ENCODE results near the gene FLNB. TPM values are rescaled to one million over a fixed set of nuclear protein-coding genes. Genes with fewer than 3 reads are reported as not detected.

FLNB gene
- total and polyA plus RNA-seq, 2 experiments from 2014 or later = 69.4 to 172 TPM

DNA sequence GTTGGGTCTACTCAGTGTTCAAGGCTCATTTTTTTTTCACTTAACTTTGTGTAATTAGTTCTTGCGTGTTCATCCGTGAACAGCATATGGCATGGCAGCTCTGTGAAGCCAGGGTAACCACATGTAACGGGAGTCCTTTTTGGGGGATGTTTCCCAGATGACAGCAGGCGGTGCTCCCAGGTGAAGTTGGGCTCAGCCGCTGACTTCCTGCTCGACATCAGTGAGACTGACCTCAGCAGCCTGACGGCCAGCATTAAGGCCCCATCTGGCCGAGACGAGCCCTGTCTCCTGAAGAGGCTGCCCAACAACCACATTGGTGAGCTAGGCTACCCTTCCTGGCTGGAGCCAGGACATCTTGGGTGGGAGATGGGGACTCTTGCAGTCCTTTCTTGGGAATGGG lies 139.8 kb downstream of the FLNB start:
- no peaks in the 10 kb centered on the region for H3K79me2 ChIP-seq
- no peaks in the 10 kb centered on the region for H3K27me3 ChIP-seq
- no peaks in the 10 kb centered on the region for H3K9me2 ChIP-seq (replicated peaks; ENCODE audit: insufficient read depth)
- H3K36me3 ChIP-seq (replicated peaks; ENCODE audit: insufficient read depth, low read depth) = peaks cover 4% of the 10 kb centered on the region
- H3K27ac ChIP-seq = no peak overlapping the region
- H3K9me3 ChIP-seq (ENCODE audit: low read depth) = no peaks in the 10 kb centered on the region
- H3K4me2 ChIP-seq = no peak overlapping the region
- no peaks in the 10 kb centered on the region for H3K4me1 ChIP-seq (ENCODE audit: insufficient read depth)
- no peak overlapping the region for H3K4me3 ChIP-seq
- DNase-seq (ENCODE audit: low spot score) = no peak
- 96% methylated on average over 9 of the region's 9 CpGs for WGBS (ENCODE audit: low lambda C conversion rate, missing lambda C conversion rate)
- no peak overlapping the region for H2AFZ ChIP-seq
- TF ChIP-seq, protein P1, sequence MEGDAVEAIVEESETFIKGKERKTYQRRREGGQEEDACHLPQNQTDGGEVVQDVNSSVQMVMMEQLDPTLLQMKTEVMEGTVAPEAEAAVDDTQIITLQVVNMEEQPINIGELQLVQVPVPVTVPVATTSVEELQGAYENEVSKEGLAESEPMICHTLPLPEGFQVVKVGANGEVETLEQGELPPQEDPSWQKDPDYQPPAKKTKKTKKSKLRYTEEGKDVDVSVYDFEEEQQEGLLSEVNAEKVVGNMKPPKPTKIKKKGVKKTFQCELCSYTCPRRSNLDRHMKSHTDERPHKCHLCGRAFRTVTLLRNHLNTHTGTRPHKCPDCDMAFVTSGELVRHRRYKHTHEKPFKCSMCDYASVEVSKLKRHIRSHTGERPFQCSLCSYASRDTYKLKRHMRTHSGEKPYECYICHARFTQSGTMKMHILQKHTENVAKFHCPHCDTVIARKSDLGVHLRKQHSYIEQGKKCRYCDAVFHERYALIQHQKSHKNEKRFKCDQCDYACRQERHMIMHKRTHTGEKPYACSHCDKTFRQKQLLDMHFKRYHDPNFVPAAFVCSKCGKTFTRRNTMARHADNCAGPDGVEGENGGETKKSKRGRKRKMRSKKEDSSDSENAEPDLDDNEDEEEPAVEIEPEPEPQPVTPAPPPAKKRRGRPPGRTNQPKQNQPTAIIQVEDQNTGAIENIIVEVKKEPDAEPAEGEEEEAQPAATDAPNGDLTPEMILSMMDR (IDR thresholded peaks at IDR 0.05; ENCODE audit: poor library complexity) = no peak
- TF ChIP-seq EZH2 (IDR thresholded peaks at IDR 0.05; ENCODE audit: borderline replicate concordance) = no peak
- TF ChIP-seq EZH2phosphoT487 (IDR thresholded peaks at IDR 0.05; ENCODE audit: low read depth, severe bottlenecking, unreplicated experiment) = no peak
- H4K20me1 ChIP-seq (ENCODE audit: insufficient read depth, poor library complexity, severe bottlenecking) = no peaks in the 10 kb centered on the region

DNA sequence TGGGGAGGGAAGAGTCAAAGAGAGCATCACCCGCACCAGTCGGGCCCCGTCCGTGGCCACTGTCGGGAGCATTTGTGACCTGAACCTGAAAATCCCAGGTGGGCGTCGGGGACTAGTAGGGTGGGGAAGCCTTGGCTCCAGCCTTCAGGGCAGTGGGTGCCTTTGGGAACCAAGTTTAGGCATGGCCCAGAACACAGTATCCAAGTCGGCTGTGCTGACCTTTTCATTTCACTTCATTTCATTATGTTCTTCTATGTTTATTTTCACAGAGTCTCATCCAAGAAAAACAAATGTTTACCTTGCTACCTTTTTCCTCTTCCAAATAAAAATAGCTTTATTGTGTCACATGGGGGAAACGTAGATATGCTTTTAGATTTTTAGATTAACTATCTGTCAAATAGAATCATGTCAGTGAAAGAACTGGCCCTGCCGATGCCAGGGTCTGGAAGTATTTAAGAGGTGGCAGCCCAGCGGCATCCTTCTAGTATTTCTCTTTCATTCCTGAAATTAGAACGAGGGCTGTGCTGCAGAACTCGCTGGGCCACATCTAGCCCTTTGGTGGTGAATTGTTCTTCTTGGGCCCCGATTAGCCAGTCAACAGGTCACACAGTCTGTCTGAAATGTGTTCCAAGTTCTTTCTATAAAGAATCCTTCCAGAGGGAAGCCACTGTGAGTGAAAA lies 142.0 kb downstream of the FLNB start:
- no peaks in the 10 kb centered on the region for H4K20me1 ChIP-seq (ENCODE audit: insufficient read depth, poor library complexity, severe bottlenecking)
- WGBS (ENCODE audit: low lambda C conversion rate, missing lambda C conversion rate) = 88% methylated on average over 14 of the region's 14 CpGs
- no peak overlapping the region for H3K4me2 ChIP-seq
- no peak for TF ChIP-seq EZH2 (IDR thresholded peaks at IDR 0.05; ENCODE audit: borderline replicate concordance)
- TF ChIP-seq, protein P1 (IDR thresholded peaks at IDR 0.05; ENCODE audit: poor library complexity) = no peak
- no peak for TF ChIP-seq EZH2phosphoT487 (IDR thresholded peaks at IDR 0.05; ENCODE audit: low read depth, severe bottlenecking, unreplicated experiment)
- no peaks in the 10 kb centered on the region for H3K9me3 ChIP-seq (ENCODE audit: low read depth)
- no peaks in the 10 kb centered on the region for H3K27me3 ChIP-seq
- H3K79me2 ChIP-seq = no peaks in the 10 kb centered on the region
- no peak overlapping the region for H3K4me3 ChIP-seq
- H2AFZ ChIP-seq = no peak overlapping the region
- H3K36me3 ChIP-seq (replicated peaks; ENCODE audit: insufficient read depth, low read depth) = peaks cover 4% of the 10 kb centered on the region
- DNase-seq (ENCODE audit: low spot score) = no peak
- H3K9me2 ChIP-seq (replicated peaks; ENCODE audit: insufficient read depth) = no peaks in the 10 kb centered on the region
- H3K27ac ChIP-seq = no peak overlapping the region
- no peaks in the 10 kb centered on the region for H3K4me1 ChIP-seq (ENCODE audit: insufficient read depth)

DNA sequence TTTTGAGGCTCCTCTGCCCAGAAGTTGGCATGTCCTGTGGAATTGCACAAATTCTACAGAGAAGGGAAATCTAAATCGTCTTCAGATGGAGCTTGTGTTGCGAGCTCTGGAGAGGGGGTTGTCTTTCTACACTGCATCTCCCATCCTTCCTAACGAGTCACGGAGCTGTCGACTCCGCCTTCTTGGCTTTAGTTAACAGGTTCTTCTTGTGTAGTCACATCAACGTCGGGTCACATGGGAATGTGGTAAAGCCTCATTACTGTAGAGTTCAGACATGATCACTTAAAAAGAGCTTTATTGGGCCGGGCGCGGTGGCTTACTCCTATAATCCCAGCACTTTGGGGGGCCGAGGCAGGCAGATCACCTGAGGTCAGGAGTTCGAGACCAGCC lies 142.6 kb downstream of the FLNB start:
- H3K27me3 ChIP-seq = no peaks in the 10 kb centered on the region
- 93% methylated on average over 13 of the region's 13 CpGs for WGBS (ENCODE audit: low lambda C conversion rate, missing lambda C conversion rate)
- no peak for DNase-seq (ENCODE audit: low spot score)
- H3K4me1 ChIP-seq (ENCODE audit: insufficient read depth) = no peaks in the 10 kb centered on the region
- H3K4me2 ChIP-seq = no peak overlapping the region
- H3K36me3 ChIP-seq (replicated peaks; ENCODE audit: insufficient read depth, low read depth) = peaks cover 4% of the 10 kb centered on the region
- TF ChIP-seq, protein P1 (IDR thresholded peaks at IDR 0.05; ENCODE audit: poor library complexity) = no peak
- TF ChIP-seq EZH2phosphoT487 (IDR thresholded peaks at IDR 0.05; ENCODE audit: low read depth, severe bottlenecking, unreplicated experiment) (no peak), EZH2 (IDR thresholded peaks at IDR 0.05; ENCODE audit: borderline replicate concordance) (no peak)
- H3K79me2 ChIP-seq = no peaks in the 10 kb centered on the region
- H3K27ac ChIP-seq = no peak overlapping the region
- H3K4me3 ChIP-seq = no peak overlapping the region
- no peaks in the 10 kb centered on the region for H4K20me1 ChIP-seq (ENCODE audit: insufficient read depth, poor library complexity, severe bottlenecking)
- H3K9me2 ChIP-seq (replicated peaks; ENCODE audit: insufficient read depth) = no peaks in the 10 kb centered on the region
- no peaks in the 10 kb centered on the region for H3K9me3 ChIP-seq (ENCODE audit: low read depth)
- no peak overlapping the region for H2AFZ ChIP-seq

All from hepatocyte (in vitro differentiated cells).